ENCODE results near the gene CLPSL2. TPM values are rescaled to one million over a fixed set of nuclear protein-coding genes. Genes with fewer than 3 reads are reported as not detected.

Gene CLPSL2
- total RNA-seq, 1 donor from 2014 or later, result not detected

- no peak for DNase-seq (ENCODE audit: low spot score)
- intact Hi-C loops (cut with DNase I), result no loop called here
These were observed 33.6 kb upstream of the CLPSL2 start for GRCh38 chr6:35742842-35743241.

GRCh38 chr6:35745509-35745908 lies 30.9 kb upstream of the CLPSL2 start:
- no peak for DNase-seq (ENCODE audit: low spot score)
- intact Hi-C loops (cut with DNase I), result no loop called here

GRCh38 chr6:35746516-35746915 lies 29.9 kb upstream of the CLPSL2 start:
- intact Hi-C loops (cut with DNase I), result no loop called here
- DNase-seq (ENCODE audit: low spot score), result no peak

- no peak for DNase-seq (ENCODE audit: low spot score)
- intact Hi-C loops (cut with DNase I), result no loop called here
These were observed 28.5 kb upstream of the CLPSL2 start for GRCh38 chr6:35747877-35748276.

GRCh38 chr6:35750557-35750956 lies 25.8 kb upstream of the CLPSL2 start:
- DNase-seq (ENCODE audit: low spot score), result no peak
- intact Hi-C loops (cut with DNase I), result no loop called here

- DNase-seq (ENCODE audit: low spot score), result no peak
- intact Hi-C loops (cut with DNase I), result no loop called here
These were observed 24.8 kb upstream of the CLPSL2 start for GRCh38 chr6:35751594-35751993.

GRCh38 chr6:35752330-35752729 lies 24.1 kb upstream of the CLPSL2 start:
- intact Hi-C loops (cut with DNase I), result no loop called here
- no peak for DNase-seq (ENCODE audit: low spot score)

- no peak for DNase-seq (ENCODE audit: low spot score)
- intact Hi-C loops (cut with DNase I), result no loop called here
These were observed 21.7 kb upstream of the CLPSL2 start for GRCh38 chr6:35754452-35755277.

- DNase-seq (ENCODE audit: low spot score), result no peak
- intact Hi-C loops (cut with DNase I), result no loop called here
These were observed 21.0 kb upstream of the CLPSL2 start for GRCh38 chr6:35755278-35755924.

GRCh38 chr6:35757456-35758123 lies 18.8 kb upstream of the CLPSL2 start:
- no peak for DNase-seq (ENCODE audit: low spot score)
- intact Hi-C loops (cut with DNase I), result no loop called here

GRCh38 chr6:35759426-35759825 lies 17.0 kb upstream of the CLPSL2 start:
- intact Hi-C loops (cut with DNase I), result no loop called here
- no peak for DNase-seq (ENCODE audit: low spot score)

GRCh38 chr6:35765739-35766138 lies 10.7 kb upstream of the CLPSL2 start:
- intact Hi-C loops (cut with DNase I), result no loop called here
- no peak for DNase-seq (ENCODE audit: low spot score)

- intact Hi-C loops (cut with DNase I), result no loop called here
These were observed 7.2 kb upstream of the CLPSL2 start for GRCh38 chr6:35769211-35769610.

GRCh38 chr6:35771343-35771627 lies 5.1 kb upstream of the CLPSL2 start:
- intact Hi-C loops (cut with DNase I), result no loop called here
- no peak for DNase-seq (ENCODE audit: low spot score)

More at GRCh38 chr6:35769211-35769610, 7.2 kb upstream of the CLPSL2 start:
- DNase-seq (ENCODE audit: low spot score), result no peak

- intact Hi-C loops (cut with DNase I), result no loop called here
These were observed 2.1 kb upstream of the CLPSL2 start for GRCh38 chr6:35774116-35774794.

GRCh38 chr6:35775031-35775430 lies 1.4 kb upstream of the CLPSL2 start:
- DNase-seq (ENCODE audit: low spot score), result peak; percentile 12
- intact Hi-C loops (cut with DNase I), result no loop called here

More at GRCh38 chr6:35774116-35774794, 2.1 kb upstream of the CLPSL2 start:
- DNase-seq (ENCODE audit: low spot score), result peak; percentile 12

GRCh38 chr6:35777356-35778102 lies 1.1 kb downstream of the CLPSL2 start:
- intact Hi-C loops (cut with DNase I), result no loop called here
- DNase-seq (ENCODE audit: low spot score), result no peak

- no peak for DNase-seq (ENCODE audit: low spot score)
- intact Hi-C loops (cut with DNase I), result no loop called here
These were observed 2.0 kb downstream of the CLPSL2 start for GRCh38 chr6:35778437-35778836.

GRCh38 chr6:35780719-35781118 lies 4.3 kb downstream of the CLPSL2 start, which contains the start of gene CLPSL1:
Gene CLPSL1 (plus strand): TSS chr6:35781019. CDS start chr6:35781111, 92 bp downstream.
- DNase-seq (ENCODE audit: low spot score), result no peak
- intact Hi-C loops (cut with DNase I), result no loop called here

All from cardiac septum (tissue), 1 donor.